HEK293 (cell line): ENCODE data around the gene ITGB4.

Source experiments
- CTCF ChIA-PET: fragments of 350-600 bp; formaldehyde crosslinking; extraction: SDS; loops from one replicate; lab custom pipeline; 2021; ENCODE audit warnings: antibody characterized with exemption; lab: Yijun Ruan, JAX
- POLR2A ChIA-PET: fragments of 300-600 bp; formaldehyde crosslinking; extraction: SDS; loops from one replicate; lab custom pipeline; 2020; ENCODE audit warnings: antibody characterized with exemption, inconsistent platforms; lab: Yijun Ruan, JAX
- H3K27ac ChIP-seq: fragments of 200-500 bp; sonication (Bioruptor generic); 2 replicates; pipeline ENCODE4 v1.5.1; 2014; ENCODE audit warnings: low read depth, low read length, control low read depth, inconsistent platforms; ENCODE audit errors: extremely low read depth
- H3K36me3 ChIP-seq, 2 experiments: fragments of 200-500 bp in 1 of 2; sonication (Bioruptor generic) in 1 of 2; 1 replicate in 1 of 2; 2 replicates in 1 of 2; pipeline ENCODE4 v1.5.1; 2014 to 2017; ENCODE audit warnings: inconsistent platforms in 2 of 2, low read length in 2 of 2; ENCODE audit not compliant: control insufficient read depth in 2 of 2, insufficient read depth in 1 of 2
- H3K4me1 ChIP-seq: fragments of 200-500 bp; sonication (Bioruptor generic); 2 replicates; pipeline ENCODE4 v1.5.1; 2014; ENCODE audit warnings: mild to moderate bottlenecking, low read length, inconsistent platforms; ENCODE audit not compliant: control insufficient read depth, insufficient read depth
- H3K4me3 ChIP-seq: 2 replicates; pipeline ENCODE4 v1.5.1; 2011; ENCODE audit warnings: low read depth, mild to moderate bottlenecking, control low read depth, low read length, moderate library complexity
- H3K9me3 ChIP-seq: fragments of 200-500 bp; sonication (Bioruptor generic); 2 replicates; pipeline ENCODE4 v1.5.1; 2014; ENCODE audit warnings: low read depth, low read length, inconsistent platforms; ENCODE audit not compliant: control insufficient read depth, insufficient read depth
- BCL11A ChIP-seq: fragments of 450-650 bp; formaldehyde crosslinking; IDR thresholded peaks from 2 replicates; pipeline ENCODE4 v1.5.1; 2016; ENCODE audit warnings: low read depth, missing biosample characterization, missing genetic modification characterization
- EGR2 ChIP-seq: fragments of 450-650 bp; formaldehyde crosslinking; IDR thresholded peaks from 2 replicates; pipeline ENCODE4 v1.5.1; 2016; ENCODE audit warnings: low read depth, missing biosample characterization, missing genetic modification characterization
- IKZF3 ChIP-seq: fragments of 450-650 bp; IDR thresholded peaks from 2 replicates; pipeline ENCODE4 v1.5.0; 2018; ENCODE audit warnings: missing biosample characterization, mild to moderate bottlenecking, missing genetic modification characterization, moderate library complexity
- KLF8 ChIP-seq: fragments of 450-650 bp; formaldehyde crosslinking; IDR thresholded peaks from 2 replicates; pipeline ENCODE4 v1.5.1; 2016; ENCODE audit warnings: missing biosample characterization, missing genetic modification characterization
- OVOL3 ChIP-seq: fragments of 450-650 bp; formaldehyde crosslinking; IDR thresholded peaks from 2 replicates; pipeline ENCODE4 v1.5.1; 2016; ENCODE audit warnings: missing biosample characterization, missing genetic modification characterization
- PATZ1 ChIP-seq: fragments of 450-650 bp; formaldehyde crosslinking; IDR thresholded peaks from 2 replicates; pipeline ENCODE4 v1.5.1; 2016; ENCODE audit warnings: missing biosample characterization, missing genetic modification characterization
- RBAK ChIP-seq: fragments of 450-650 bp; formaldehyde crosslinking; IDR thresholded peaks from 2 replicates; pipeline ENCODE4 v1.5.1; 2016; ENCODE audit warnings: missing biosample characterization, missing genetic modification characterization
- SP7 ChIP-seq: fragments of 450-650 bp; formaldehyde crosslinking; IDR thresholded peaks from 2 replicates; pipeline ENCODE4 v1.5.1; 2016; ENCODE audit warnings: missing biosample characterization, missing genetic modification characterization
- ZBTB17 ChIP-seq: fragments of 450-650 bp; formaldehyde crosslinking; IDR thresholded peaks from 2 replicates; pipeline ENCODE4 v1.5.1; 2016; ENCODE audit warnings: missing biosample characterization, missing genetic modification characterization
- ZBTB21 ChIP-seq: fragments of 450-650 bp; formaldehyde crosslinking; IDR thresholded peaks from 2 replicates; pipeline ENCODE4 v1.5.1; 2017; ENCODE audit warnings: missing biosample characterization, missing genetic modification characterization
- ZBTB6 ChIP-seq: fragments of 450-650 bp; formaldehyde crosslinking; IDR thresholded peaks from 2 replicates; pipeline ENCODE4 v1.5.1; 2017; ENCODE audit warnings: missing biosample characterization, missing genetic modification characterization
- ZBTB8A ChIP-seq: fragments of 450-650 bp; formaldehyde crosslinking; IDR thresholded peaks from 2 replicates; pipeline ENCODE4 v1.5.1; 2016; ENCODE audit warnings: missing biosample characterization, missing genetic modification characterization
- ZEB2 ChIP-seq: fragments of 450-650 bp; formaldehyde crosslinking; IDR thresholded peaks from 2 replicates; pipeline ENCODE4 v1.5.1; 2016; ENCODE audit warnings: missing biosample characterization, missing genetic modification characterization
- ZFHX2 ChIP-seq: fragments of 450-650 bp; formaldehyde crosslinking; conservative IDR thresholded peaks from 2 replicates; pipeline ENCODE4 v1.5.1; 2016; ENCODE audit warnings: missing biosample characterization, missing genetic modification characterization
- ZNF157 ChIP-seq: fragments of 450-650 bp; formaldehyde crosslinking; IDR thresholded peaks from 2 replicates; pipeline ENCODE4 v1.5.1; 2016; ENCODE audit warnings: missing biosample characterization, missing genetic modification characterization
- ZNF202 ChIP-seq: fragments of 450-650 bp; formaldehyde crosslinking; IDR thresholded peaks from 2 replicates; pipeline ENCODE4 v1.5.1; 2016; ENCODE audit warnings: missing biosample characterization, missing genetic modification characterization, borderline replicate concordance
- ZNF24 ChIP-seq: fragments of 450-650 bp; formaldehyde crosslinking; IDR thresholded peaks from 2 replicates; pipeline ENCODE4 v1.5.1; 2016; ENCODE audit warnings: missing biosample characterization, missing genetic modification characterization
- ZNF501 ChIP-seq: fragments of 450-650 bp; formaldehyde crosslinking; IDR thresholded peaks from 2 replicates; pipeline ENCODE4 v1.5.1; 2016; ENCODE audit warnings: missing biosample characterization, missing genetic modification characterization
- ZNF529 ChIP-seq: fragments of 450-650 bp; formaldehyde crosslinking; IDR thresholded peaks from 2 replicates; pipeline ENCODE4 v1.5.1; 2017; ENCODE audit warnings: missing genetic modification characterization, missing biosample characterization; ENCODE audit not compliant: insufficient replicate concordance
- ZNF670 ChIP-seq: fragments of 450-650 bp; formaldehyde crosslinking; IDR thresholded peaks from 2 replicates; pipeline ENCODE4 v1.5.1; 2016; ENCODE audit warnings: missing biosample characterization, missing genetic modification characterization, low read depth
- ZNF677 ChIP-seq: fragments of 450-650 bp; IDR thresholded peaks from 2 replicates; pipeline ENCODE4 v1.5.0; 2018; ENCODE audit warnings: missing biosample characterization, mild to moderate bottlenecking, missing genetic modification characterization, moderate library complexity
- ZNF76 ChIP-seq: fragments of 450-650 bp; formaldehyde crosslinking; IDR thresholded peaks from 2 replicates; pipeline ENCODE4; 2016; ENCODE audit warnings: low read depth, missing biosample characterization, missing genetic modification characterization, borderline replicate concordance
- ZNF785 ChIP-seq: fragments of 450-650 bp; formaldehyde crosslinking; IDR thresholded peaks from 2 replicates; pipeline ENCODE4 v1.5.1; 2016; ENCODE audit warnings: missing biosample characterization, missing genetic modification characterization
- ZNF792 ChIP-seq: fragments of 450-650 bp; formaldehyde crosslinking; IDR thresholded peaks from 2 replicates; pipeline ENCODE4 v1.5.1; 2016; ENCODE audit warnings: missing biosample characterization, missing genetic modification characterization
- TF ChIP-seq, protein P1 (sequence below): fragments of 450-650 bp; formaldehyde crosslinking; IDR thresholded peaks from 2 replicates; pipeline ENCODE4 v1.5.1; 2016; ENCODE audit warnings: missing biosample characterization, missing genetic modification characterization
- TF ChIP-seq, protein P2 (sequence below): fragments of 450-650 bp; formaldehyde crosslinking; optimal IDR thresholded peaks from 2 replicates; pipeline ENCODE3; 2016; ENCODE audit warnings: missing biosample characterization, mild to moderate bottlenecking, missing genetic modification characterization
- TF ChIP-seq, protein P3 (sequence below): fragments of 450-650 bp; IDR thresholded peaks from 2 replicates; pipeline ENCODE4 v1.5.1; 2018; ENCODE audit warnings: missing biosample characterization, mild to moderate bottlenecking, missing genetic modification characterization

The ITGB4 gene

DNA sequence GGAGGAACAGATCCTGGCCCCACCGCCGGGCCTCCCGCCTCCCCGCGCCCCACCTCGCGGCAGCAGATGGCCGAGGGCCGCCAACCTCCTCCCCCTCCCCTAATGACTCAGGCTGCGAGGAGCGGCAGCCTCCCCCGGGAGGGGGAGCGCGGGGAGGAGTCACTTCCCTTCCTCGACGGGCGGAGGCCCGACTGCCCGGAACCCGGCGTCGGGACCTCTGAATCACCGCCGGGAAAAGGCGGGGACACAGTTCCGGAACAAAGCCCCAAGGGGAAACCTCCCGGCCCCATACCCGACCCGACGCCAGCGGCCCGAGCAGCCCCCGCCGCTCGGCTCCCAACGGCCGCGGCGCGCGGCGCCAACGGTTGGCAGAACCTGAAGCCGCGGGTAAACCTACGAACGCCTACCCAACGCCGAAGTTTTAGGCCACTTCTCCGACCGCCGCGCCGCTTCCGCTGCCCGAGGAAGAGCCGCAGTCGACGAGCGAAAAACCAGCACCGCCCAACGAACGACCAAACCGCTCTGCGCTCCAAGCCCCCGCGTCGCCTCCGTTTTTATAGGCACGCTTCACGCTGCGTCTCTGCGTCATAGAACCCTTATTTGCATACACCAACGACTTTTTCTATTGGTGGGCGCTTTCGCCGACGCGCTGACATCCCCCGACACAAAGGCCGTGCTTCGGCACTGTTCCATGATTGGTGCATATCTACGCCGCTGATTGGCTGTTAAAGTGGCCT is 58.2 kb downstream of the ITGB4 start:
- POLR2A ChIA-PET = interaction anchor here (0.6 to 8.1 kb wide), 89 partner anchors 8 to 906 kb away, joined by 3 to 234 read pairs (median 5); partner anchors contain the start of genes ACOX1, CDK3, FBF1 and FDXR
- CTCF ChIA-PET = interaction anchor here (0.6 to 9.4 kb wide), 11 partner anchors 16 to 612 kb away, joined by 3 to 73 read pairs (median 5); partner anchors contain the start of genes GALK1 and RECQL5
- Histone ChIP-seq H3K9me3 (no peaks in the 10 kb centered on the region), H3K4me1 (peaks cover 17% of the 10 kb centered on the region; the same call in 1 of the 2 replicates), H3K27ac (peak overlapping the region; percentile 94), H3K36me3 (peaks cover 0 to 43% of the 10 kb centered on the region in 2 experiments; a peak in 2 of 3 replicates), H3K4me3 (peak overlapping the region; percentile 72)
- TF ChIP-seq, protein P1, sequence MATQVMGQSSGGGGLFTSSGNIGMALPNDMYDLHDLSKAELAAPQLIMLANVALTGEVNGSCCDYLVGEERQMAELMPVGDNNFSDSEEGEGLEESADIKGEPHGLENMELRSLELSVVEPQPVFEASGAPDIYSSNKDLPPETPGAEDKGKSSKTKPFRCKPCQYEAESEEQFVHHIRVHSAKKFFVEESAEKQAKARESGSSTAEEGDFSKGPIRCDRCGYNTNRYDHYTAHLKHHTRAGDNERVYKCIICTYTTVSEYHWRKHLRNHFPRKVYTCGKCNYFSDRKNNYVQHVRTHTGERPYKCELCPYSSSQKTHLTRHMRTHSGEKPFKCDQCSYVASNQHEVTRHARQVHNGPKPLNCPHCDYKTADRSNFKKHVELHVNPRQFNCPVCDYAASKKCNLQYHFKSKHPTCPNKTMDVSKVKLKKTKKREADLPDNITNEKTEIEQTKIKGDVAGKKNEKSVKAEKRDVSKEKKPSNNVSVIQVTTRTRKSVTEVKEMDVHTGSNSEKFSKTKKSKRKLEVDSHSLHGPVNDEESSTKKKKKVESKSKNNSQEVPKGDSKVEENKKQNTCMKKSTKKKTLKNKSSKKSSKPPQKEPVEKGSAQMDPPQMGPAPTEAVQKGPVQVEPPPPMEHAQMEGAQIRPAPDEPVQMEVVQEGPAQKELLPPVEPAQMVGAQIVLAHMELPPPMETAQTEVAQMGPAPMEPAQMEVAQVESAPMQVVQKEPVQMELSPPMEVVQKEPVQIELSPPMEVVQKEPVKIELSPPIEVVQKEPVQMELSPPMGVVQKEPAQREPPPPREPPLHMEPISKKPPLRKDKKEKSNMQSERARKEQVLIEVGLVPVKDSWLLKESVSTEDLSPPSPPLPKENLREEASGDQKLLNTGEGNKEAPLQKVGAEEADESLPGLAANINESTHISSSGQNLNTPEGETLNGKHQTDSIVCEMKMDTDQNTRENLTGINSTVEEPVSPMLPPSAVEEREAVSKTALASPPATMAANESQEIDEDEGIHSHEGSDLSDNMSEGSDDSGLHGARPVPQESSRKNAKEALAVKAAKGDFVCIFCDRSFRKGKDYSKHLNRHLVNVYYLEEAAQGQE (tag by site-specific recombination) = peak; percentile 58
- TF ChIP-seq OVOL3 (peak; percentile 68), ZNF157 (tag by site-specific recombination) (0 out of 2 replicates have a peak, but pooled peaks have one; percentile 43), ZNF76 (tag by site-specific recombination) (peak; percentile 74; the same call in 1 of the 2 replicates), ZNF24 (tag by site-specific recombination) (0 out of 2 replicates have a peak, but pooled peaks have one; percentile 46), ZNF670 (tag by site-specific recombination) (no peak), IKZF3 (tag by site-specific recombination) (0 out of 2 replicates have a peak, but pooled peaks have one; percentile 49), BCL11A (tag by site-specific recombination) (no peak), ZNF529 (tag by site-specific recombination) (no peak), ZBTB17 (tag by site-specific recombination) (peak; percentile 96), PATZ1 (tag by site-specific recombination) (peak; percentile 81), ZBTB8A (tag by site-specific recombination) (peak; percentile 27; the same call in 1 of the 2 replicates), ZFHX2 (tag by site-specific recombination) (peak; percentile 84), RBAK (tag by site-specific recombination) (no peak), ZNF792 (tag by site-specific recombination) (0 out of 2 replicates have a peak, but pooled peaks have one; percentile 34), ZNF785 (peak; percentile 78), ZNF677 (no peak), ZNF202 (tag by site-specific recombination) (no peak), SP7 (tag by site-specific recombination) (peak; percentile 78), ZEB2 (tag by site-specific recombination) (peak; percentile 27; the same call in 1 of the 2 replicates), EGR2 (tag by site-specific recombination) (peak; percentile 82), ZBTB6 (tag by site-specific recombination) (peak; percentile 36; the same call in 1 of the 2 replicates), ZBTB21 (tag by site-specific recombination) (peak; percentile 94), KLF8 (tag by site-specific recombination) (peak; percentile 63), ZNF501 (tag by site-specific recombination) (peak; percentile 82)
- TF ChIP-seq, protein P2, sequence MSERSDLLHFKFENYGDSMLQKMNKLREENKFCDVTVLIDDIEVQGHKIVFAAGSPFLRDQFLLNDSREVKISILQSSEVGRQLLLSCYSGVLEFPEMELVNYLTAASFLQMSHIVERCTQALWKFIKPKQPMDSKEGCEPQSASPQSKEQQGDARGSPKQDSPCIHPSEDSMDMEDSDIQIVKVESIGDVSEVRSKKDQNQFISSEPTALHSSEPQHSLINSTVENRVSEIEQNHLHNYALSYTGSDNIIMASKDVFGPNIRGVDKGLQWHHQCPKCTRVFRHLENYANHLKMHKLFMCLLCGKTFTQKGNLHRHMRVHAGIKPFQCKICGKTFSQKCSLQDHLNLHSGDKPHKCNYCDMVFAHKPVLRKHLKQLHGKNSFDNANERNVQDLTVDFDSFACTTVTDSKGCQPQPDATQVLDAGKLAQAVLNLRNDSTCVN = peak; percentile 52
- TF ChIP-seq, protein P3, sequence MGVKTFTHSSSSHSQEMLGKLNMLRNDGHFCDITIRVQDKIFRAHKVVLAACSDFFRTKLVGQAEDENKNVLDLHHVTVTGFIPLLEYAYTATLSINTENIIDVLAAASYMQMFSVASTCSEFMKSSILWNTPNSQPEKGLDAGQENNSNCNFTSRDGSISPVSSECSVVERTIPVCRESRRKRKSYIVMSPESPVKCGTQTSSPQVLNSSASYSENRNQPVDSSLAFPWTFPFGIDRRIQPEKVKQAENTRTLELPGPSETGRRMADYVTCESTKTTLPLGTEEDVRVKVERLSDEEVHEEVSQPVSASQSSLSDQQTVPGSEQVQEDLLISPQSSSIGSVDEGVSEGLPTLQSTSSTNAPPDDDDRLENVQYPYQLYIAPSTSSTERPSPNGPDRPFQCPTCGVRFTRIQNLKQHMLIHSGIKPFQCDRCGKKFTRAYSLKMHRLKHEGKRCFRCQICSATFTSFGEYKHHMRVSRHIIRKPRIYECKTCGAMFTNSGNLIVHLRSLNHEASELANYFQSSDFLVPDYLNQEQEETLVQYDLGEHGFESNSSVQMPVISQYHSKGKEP = peak; percentile 8; the same call in 1 of the 2 replicates
